H9 (cell line): Measurements from ENCODE around the gene MARS1. TPM values are rescaled to one million over a fixed set of nuclear protein-coding genes. Genes with fewer than 3 reads are reported as not detected.

ENCODE experiments used
- DNase-seq: peaks from one replicate; pipeline ENCODE4 v3.0.0-alpha.2; 2017
- H2AFZ ChIP-seq: one replicate; pipeline ENCODE4 v1.6.1; 2013; ENCODE audit warnings: mild to moderate bottlenecking, low read length, control low read depth, moderate library complexity
- H2AK5ac ChIP-seq: 2 replicates; pipeline ENCODE4 v1.6.1; 2013; ENCODE audit warnings: low read length, control low read depth, mixed read lengths; ENCODE audit not compliant: insufficient read length
- H2BK120ac ChIP-seq: one replicate; pipeline ENCODE4 v1.6.1; 2013; ENCODE audit warnings: low read depth, mild to moderate bottlenecking, low read length, control low read depth, inconsistent platforms; ENCODE audit not compliant: poor library complexity, severe bottlenecking
- H2BK12ac ChIP-seq: 2 replicates; pipeline ENCODE4 v1.6.1; 2013; ENCODE audit warnings: low read length, control low read depth, mixed read lengths, low read depth; ENCODE audit not compliant: insufficient read length
- H2BK15ac ChIP-seq: 2 replicates; pipeline ENCODE4 v1.6.1; 2013; ENCODE audit warnings: low read depth, low read length, control low read depth
- H2BK20ac ChIP-seq: one replicate; pipeline ENCODE4 v1.6.1; 2013; ENCODE audit warnings: low read depth, mild to moderate bottlenecking, low read length, control low read depth, inconsistent platforms; ENCODE audit not compliant: poor library complexity, severe bottlenecking
- H2BK5ac ChIP-seq: 2 replicates; pipeline ENCODE4 v1.6.1; 2013; ENCODE audit warnings: low read length, control low read depth, mixed read lengths; ENCODE audit not compliant: insufficient read length
- H3K14ac ChIP-seq: 2 replicates; pipeline ENCODE4 v1.6.1; 2013; ENCODE audit warnings: low read length, control low read depth; ENCODE audit not compliant: insufficient read depth
- H3K18ac ChIP-seq: 2 replicates; pipeline ENCODE4 v1.6.1; 2013; ENCODE audit warnings: low read depth, mild to moderate bottlenecking, mixed read lengths, low read length, control low read depth; ENCODE audit not compliant: insufficient read length
- H3K23ac ChIP-seq: 2 replicates; pipeline ENCODE4 v1.6.1; 2013; ENCODE audit warnings: low read length, control low read depth, mixed read lengths, low read depth; ENCODE audit not compliant: insufficient read length
- H3K23me2 ChIP-seq: 2 replicates; pipeline ENCODE4 v1.6.1; 2013; ENCODE audit warnings: low read depth, mild to moderate bottlenecking, mixed read lengths, low read length, control low read depth; ENCODE audit not compliant: insufficient read length, poor library complexity, severe bottlenecking
- H3K27ac ChIP-seq: 2 replicates; pipeline ENCODE4 v1.5.1; 2013; ENCODE audit warnings: low read length, control low read depth, mixed read lengths, low read depth; ENCODE audit not compliant: insufficient read length
- H3K27me3 ChIP-seq: 2 replicates; pipeline ENCODE4 v1.6.1; 2013; ENCODE audit warnings: low read length, control low read depth, inconsistent platforms; ENCODE audit not compliant: insufficient read depth
- H3K4ac ChIP-seq: 2 replicates; pipeline ENCODE4 v1.6.1; 2013; ENCODE audit warnings: low read depth, mild to moderate bottlenecking, control low read depth, inconsistent platforms, low read length, moderate library complexity
- H3K4me1 ChIP-seq: 2 replicates; pipeline ENCODE4 v1.6.1; 2013; ENCODE audit warnings: low read length, control low read depth, inconsistent platforms; ENCODE audit not compliant: insufficient read depth
- H3K4me2 ChIP-seq: 2 replicates; pipeline ENCODE4 v1.6.1; 2013; ENCODE audit warnings: low read length, control low read depth, mixed read lengths; ENCODE audit not compliant: insufficient read length, insufficient read depth
- H3K56ac ChIP-seq: 2 replicates; pipeline ENCODE4 v1.6.1; 2013; ENCODE audit warnings: low read depth, mild to moderate bottlenecking, mixed read lengths, low read length, control low read depth; ENCODE audit not compliant: insufficient read length
- H3K79me1 ChIP-seq: 2 replicates; pipeline ENCODE4 v1.6.1; 2013; ENCODE audit warnings: low read depth, mild to moderate bottlenecking, moderate library complexity, low read length, control low read depth, inconsistent platforms; ENCODE audit not compliant: insufficient read depth, poor library complexity, severe bottlenecking
- H3K79me2 ChIP-seq: 2 replicates; pipeline ENCODE4 v1.6.1; 2013; ENCODE audit warnings: low read length, control low read depth, inconsistent platforms; ENCODE audit not compliant: insufficient read depth
- H3K9ac ChIP-seq: 2 replicates; pipeline ENCODE4 v1.6.1; 2013; ENCODE audit warnings: low read length, control low read depth, mixed read lengths; ENCODE audit not compliant: insufficient read length; ENCODE audit errors: extremely low read depth
- H3K9me3 ChIP-seq: one replicate; pipeline ENCODE4 v1.6.1; 2013; ENCODE audit warnings: low read depth, low read length, inconsistent platforms; ENCODE audit not compliant: control insufficient read depth
- H3T11ph ChIP-seq: one replicate; pipeline ENCODE4 v1.6.1; 2013; ENCODE audit warnings: mild to moderate bottlenecking, low read length, control low read depth, inconsistent platforms
- H4K20me1 ChIP-seq: one replicate; pipeline ENCODE4 v1.6.1; 2013; ENCODE audit not compliant: control insufficient read depth, insufficient read length, insufficient read depth
- H4K5ac ChIP-seq: 2 replicates; pipeline ENCODE4 v1.6.1; 2013; ENCODE audit warnings: low read depth, mild to moderate bottlenecking, mixed read lengths, low read length, control low read depth; ENCODE audit not compliant: insufficient read length
- H4K8ac ChIP-seq: replicated peaks from 2 replicates; pipeline ENCODE4 v1.6.1; 2013; ENCODE audit warnings: low read length, control low read depth, mixed read lengths, low read depth; ENCODE audit not compliant: insufficient read length
- H4K91ac ChIP-seq: 2 replicates; pipeline ENCODE4 v1.6.1; 2013; ENCODE audit warnings: low read depth, mild to moderate bottlenecking, moderate library complexity, mixed read lengths, low read length, control low read depth; ENCODE audit not compliant: insufficient read length
- H3K27ac Mint-ChIP-seq, 3 experiments: 2 replicates in 2 of 3; 3 replicates in 1 of 3; pipeline ENCODE4 v1.8.0; 2020 to 2021; ENCODE audit warnings: mixed read lengths in 3 of 3, mild to moderate bottlenecking in 1 of 3, moderate library complexity in 1 of 3
- H3K27me3 Mint-ChIP-seq: 2 replicates; pipeline ENCODE4 v1.8.0; 2021; ENCODE audit warnings: low read depth, mild to moderate bottlenecking, moderate library complexity, mixed read lengths
- H3K36me3 Mint-ChIP-seq, 3 experiments: 2 replicates in 2 of 3; 3 replicates in 1 of 3; pipeline ENCODE4 v1.8.0; 2020 to 2021; ENCODE audit warnings: low read depth in 3 of 3, mixed read lengths in 3 of 3; ENCODE audit not compliant: insufficient read depth in 1 of 3
- H3K4me1 Mint-ChIP-seq, 2 experiments: 2 replicates each; pipeline ENCODE4 v1.8.0; 2020; ENCODE audit warnings: mixed read lengths in 2 of 2
- H3K4me3 Mint-ChIP-seq, 2 experiments: 2 replicates in 1 of 2; 3 replicates in 1 of 2; pipeline ENCODE4 v1.8.0; 2020 to 2021; ENCODE audit warnings: mild to moderate bottlenecking in 2 of 2, mixed read lengths in 2 of 2, moderate library complexity in 1 of 2
- H3K9me3 Mint-ChIP-seq, 2 experiments: 2 replicates in 1 of 2; 3 replicates in 1 of 2; pipeline ENCODE4 v1.8.0; 2020; ENCODE audit warnings: mild to moderate bottlenecking in 2 of 2, mixed read lengths in 2 of 2, moderate library complexity in 1 of 2
- WGBS: extraction: QIAGEN DNeasy Blood & Tissue Kit; methylation state at CpG from one replicate; pipeline ENCODE4 v1.1.7; 2013; ENCODE audit warnings: missing lambda C conversion rate, low lambda C conversion rate, mixed read lengths; ENCODE audit not compliant: insufficient read length; ENCODE audit errors: extremely low coverage; 5-methylcytosine and 5-hydroxymethylcytosine counted together
- total RNA-seq: library from RNA; stranded (reverse); gene quantifications from 2 replicates; pipeline ENCODE4 v1.2.1, GENCODE V29; 2021
- TF ChIP-seq, protein P1 (sequence below): fragments of 200-600 bp; sonication (generic); conservative IDR thresholded peaks from 3 replicates; pipeline ENCODE4 v1.8.0; 2021; ENCODE audit warnings: antibody characterized with exemption, mild to moderate bottlenecking

MARS1 gene
- total RNA-seq, 1 experiment from 2014 or later, result 368 TPM

DNA sequence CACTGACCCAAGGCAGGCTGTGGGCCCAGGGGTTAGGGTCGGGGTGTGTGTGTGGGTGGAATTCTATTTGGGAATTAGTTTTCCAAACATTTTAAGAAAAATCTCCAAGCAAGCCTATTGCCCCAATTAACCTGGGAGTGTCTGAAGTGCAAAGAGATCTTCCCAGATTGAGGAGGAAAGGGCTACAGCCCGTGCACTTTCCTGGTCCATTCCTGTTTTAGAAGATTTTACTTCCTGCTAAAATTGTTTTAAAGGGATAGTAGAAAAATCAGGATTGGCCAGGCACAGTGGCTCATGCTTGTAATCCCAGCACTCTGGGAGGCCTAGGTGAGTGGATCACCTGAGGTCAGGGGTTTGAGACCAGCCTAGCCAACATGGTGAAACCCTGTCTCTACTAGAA lies 53.8 kb downstream of the MARS1 start:
- H3K4me1 ChIP-seq, result peaks cover 7% of the 10 kb centered on the region
- H3K9me3 Mint-ChIP-seq, result no peaks in the 10 kb centered on the region
- H2BK12ac ChIP-seq, result no peak overlapping the region
- H3K4me2 ChIP-seq, result no peak overlapping the region
- H3K4me1 Mint-ChIP-seq, result peaks cover 14 to 20% of the 10 kb centered on the region in 2 experiments
- no peaks in the 10 kb centered on the region for H4K20me1 ChIP-seq
- peaks cover 6% of the 10 kb centered on the region for H3K23me2 ChIP-seq
- H3K27me3 Mint-ChIP-seq, result no peaks in the 10 kb centered on the region
- no peak overlapping the region for H3K27ac ChIP-seq
- H3K79me2 ChIP-seq, result no peaks in the 10 kb centered on the region; the same call in 1 of the 2 replicates
- no peak overlapping the region for H4K8ac ChIP-seq
- peaks cover 5 to 49% (median 41%) of the 10 kb centered on the region in 3 experiments for H3K36me3 Mint-ChIP-seq
- H2BK15ac ChIP-seq, result no peak overlapping the region
- H2AK5ac ChIP-seq, result no peak overlapping the region
- H4K91ac ChIP-seq, result no peak overlapping the region
- no peak for DNase-seq
- no peak overlapping the region for H3K23ac ChIP-seq
- no peak overlapping the region for H3K27ac Mint-ChIP-seq
- H2BK5ac ChIP-seq, result no peak overlapping the region
- H2BK120ac ChIP-seq, result no peak overlapping the region
- H3K27me3 ChIP-seq, result no peaks in the 10 kb centered on the region
- WGBS, result no CpG with 5 or more reads among the region's 2 CpGs
- no peak overlapping the region for H3K18ac ChIP-seq
- no peak overlapping the region for H3T11ph ChIP-seq
- H4K5ac ChIP-seq, result no peak overlapping the region
- H3K79me1 ChIP-seq, result peaks cover 14% of the 10 kb centered on the region
- TF ChIP-seq, protein P1, sequence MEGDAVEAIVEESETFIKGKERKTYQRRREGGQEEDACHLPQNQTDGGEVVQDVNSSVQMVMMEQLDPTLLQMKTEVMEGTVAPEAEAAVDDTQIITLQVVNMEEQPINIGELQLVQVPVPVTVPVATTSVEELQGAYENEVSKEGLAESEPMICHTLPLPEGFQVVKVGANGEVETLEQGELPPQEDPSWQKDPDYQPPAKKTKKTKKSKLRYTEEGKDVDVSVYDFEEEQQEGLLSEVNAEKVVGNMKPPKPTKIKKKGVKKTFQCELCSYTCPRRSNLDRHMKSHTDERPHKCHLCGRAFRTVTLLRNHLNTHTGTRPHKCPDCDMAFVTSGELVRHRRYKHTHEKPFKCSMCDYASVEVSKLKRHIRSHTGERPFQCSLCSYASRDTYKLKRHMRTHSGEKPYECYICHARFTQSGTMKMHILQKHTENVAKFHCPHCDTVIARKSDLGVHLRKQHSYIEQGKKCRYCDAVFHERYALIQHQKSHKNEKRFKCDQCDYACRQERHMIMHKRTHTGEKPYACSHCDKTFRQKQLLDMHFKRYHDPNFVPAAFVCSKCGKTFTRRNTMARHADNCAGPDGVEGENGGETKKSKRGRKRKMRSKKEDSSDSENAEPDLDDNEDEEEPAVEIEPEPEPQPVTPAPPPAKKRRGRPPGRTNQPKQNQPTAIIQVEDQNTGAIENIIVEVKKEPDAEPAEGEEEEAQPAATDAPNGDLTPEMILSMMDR, result no peak
- no peak overlapping the region for H3K14ac ChIP-seq
- no peak overlapping the region for H3K4me3 Mint-ChIP-seq
- no peaks in the 10 kb centered on the region for H3K9me3 ChIP-seq
- no peak overlapping the region for H3K9ac ChIP-seq
- no peak overlapping the region for H2BK20ac ChIP-seq
- H3K4ac ChIP-seq, result no peak overlapping the region
- H3K56ac ChIP-seq, result no peak overlapping the region
- H2AFZ ChIP-seq, result no peak overlapping the region
